RWPE1 (cell line): ENCODE data around the gene WDFY4.

Experiments
- CTCF ChIA-PET: fragments of 350-600 bp; sonication (Branson Sonifier 250); formaldehyde crosslinking; extraction: SDS; loops from one replicate; lab custom pipeline; 2021; lab: Yijun Ruan, JAX
- POLR2A ChIA-PET: fragments of 400-600 bp; formaldehyde crosslinking; extraction: SDS; loops from one replicate; lab custom pipeline; 2020; ENCODE audit warnings: antibody characterized with exemption; ENCODE audit not compliant: low non-redundant PET; lab: Yijun Ruan, JAX
- DNase-seq: peaks from one replicate; pipeline ENCODE4 v3.0.0; 2012; ENCODE audit warnings: low spot score
- H3K27ac ChIP-seq: fragments of 450-650 bp; 2 replicates; pipeline ENCODE4 v1.5.1; 2017
- CTCF ChIP-seq: fragments of 450-650 bp; conservative IDR thresholded peaks from 2 replicates; pipeline ENCODE4 v1.5.1; 2017; ENCODE audit warnings: low read depth, mild to moderate bottlenecking

The WDFY4 gene

GRCh38 chr10:48655411-48656240, 29.0 kb upstream of the WDFY4 start:
- CTCF ChIA-PET = interaction anchor here (0.5 to 2.2 kb wide), 15 partner anchors 9 to 582 kb away, joined by 3 to 32 read pairs (median 4); no protein-coding TSS in a partner anchor
- POLR2A ChIA-PET = interaction anchor here (1.1 kb wide), 1 partner anchor 103 kb away, joined by 4 read pairs; no protein-coding TSS in a partner anchor
- peak; percentile 29 for DNase-seq
- TF ChIP-seq CTCF = no peak
- H3K27ac ChIP-seq = peak overlapping the region; percentile 61

GRCh38 chr10:48656241-48656913, 28.3 kb upstream of the WDFY4 start:
- DNase-seq = peak; percentile 78

DNA sequence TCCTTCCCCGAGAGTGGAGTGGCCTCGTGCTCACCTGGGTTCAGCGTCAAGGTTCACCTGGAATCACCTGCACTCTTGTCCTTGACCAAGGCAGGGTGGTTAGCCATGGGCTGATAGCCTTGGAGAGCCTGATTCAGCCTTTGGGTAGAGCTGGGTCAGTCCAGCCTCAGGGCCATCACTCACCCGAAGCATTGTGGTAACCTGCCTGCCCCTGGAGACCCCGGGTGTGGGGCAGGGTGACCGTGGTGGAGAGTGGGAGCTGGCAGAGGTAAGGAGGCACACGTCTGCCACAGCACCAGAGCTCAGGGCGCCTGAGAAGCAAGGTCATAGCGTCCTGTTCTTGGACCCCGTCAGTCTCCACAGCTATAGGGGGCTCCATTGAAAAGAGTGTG, 27.8 kb upstream of the WDFY4 start:
- no peak for TF ChIP-seq CTCF
- POLR2A ChIA-PET = no interaction called here
- no peak for DNase-seq
- H3K27ac ChIP-seq = no peak overlapping the region
- CTCF ChIA-PET = interaction anchor here (0.5 to 2.2 kb wide), 25 partner anchors 8 to 581 kb away, joined by 3 to 32 read pairs (median 4); no protein-coding TSS in a partner anchor

More at GRCh38 chr10:48656241-48656913, 28.3 kb upstream of the WDFY4 start:
- POLR2A ChIA-PET = interaction anchor here (1.1 kb wide), 1 partner anchor 103 kb away, joined by 4 read pairs; no protein-coding TSS in a partner anchor
- CTCF ChIA-PET = interaction anchor here (0.5 to 2.2 kb wide), 27 partner anchors 8 to 581 kb away, joined by 3 to 32 read pairs (median 4); no protein-coding TSS in a partner anchor
- peak; percentile 93 for TF ChIP-seq CTCF
- H3K27ac ChIP-seq = peak overlapping the region; percentile 61; the same call in 1 of the 2 replicates

DNA sequence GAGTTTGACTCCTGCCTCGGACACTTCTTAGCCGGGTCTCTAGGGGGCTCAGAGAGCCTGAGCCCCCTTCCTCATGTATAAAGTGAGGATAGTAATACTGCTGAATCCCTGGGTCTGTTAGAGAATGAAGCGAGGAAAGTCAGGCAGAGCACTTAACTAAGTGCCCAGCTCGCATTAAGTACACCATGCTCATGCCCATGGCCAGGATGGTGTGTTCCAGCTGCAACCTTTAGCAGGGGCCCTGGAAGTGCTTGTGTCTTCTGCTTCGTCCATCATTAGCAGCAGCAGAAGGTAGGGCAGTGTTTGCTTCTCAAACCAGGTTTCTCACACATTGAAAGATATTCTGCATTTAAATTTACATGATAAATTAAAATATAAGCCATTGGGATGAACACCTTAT, 27.3 kb upstream of the WDFY4 start:
- no peak for TF ChIP-seq CTCF
- no peak overlapping the region for H3K27ac ChIP-seq
- no peak for DNase-seq
- ChIA-PET CTCF (interaction anchor here (1.1 to 2.2 kb wide), 8 partner anchors 50 to 235 kb away, joined by 3 to 32 read pairs (median 4); no protein-coding TSS in a partner anchor), POLR2A (no interaction called here)

- peak; percentile 57 for DNase-seq
- POLR2A ChIA-PET = no interaction called here
- peak; percentile 89 for TF ChIP-seq CTCF
- no peak overlapping the region for H3K27ac ChIP-seq
- CTCF ChIA-PET = interaction anchor here (0.5 to 1.6 kb wide), 20 partner anchors 19 to 865 kb away, joined by 3 to 6 read pairs (median 3); no protein-coding TSS in a partner anchor
Observed at GRCh38 chr10:48658243-48658974, 26.3 kb upstream of the WDFY4 start.
